ENCODE data around the gene GMNN.
"Not testable (repeated sequence)": the region's sequence is repeated elsewhere in the genome, so short reads cannot be mapped to it uniquely, and the experiment has no call there.

The GMNN gene

GRCh38 chr6:24761193-24761835 is 13.4 kb upstream of the GMNN start:
- no peaks in the 10 kb centered on the region for H3K4me1 ChIP-seq (ENCODE audit: control insufficient read depth, insufficient read depth, low read length, poor library complexity, severe bottlenecking)
- 85 to 88% methylated on average over 15 to 16 of the region's 17 CpGs for WGBS, 2 experiments (ENCODE audit: insufficient coverage in 2 of 2)
- no peaks in the 10 kb centered on the region for H3K36me3 ChIP-seq (ENCODE audit: control insufficient read depth, insufficient read depth, low read length)
- no peak overlapping the region for H3K27ac ChIP-seq (ENCODE audit: low read depth, low read length, severe bottlenecking)
- H3K9me3 ChIP-seq (ENCODE audit: control insufficient read depth, low read length), result no peaks in the 10 kb centered on the region
- no peak overlapping the region for H3K4me3 ChIP-seq (ENCODE audit: extremely low read depth, insufficient read depth, low read length, poor library complexity, severe bottlenecking)

GRCh38 chr6:24761851-24762250 is 12.9 kb upstream of the GMNN start:
- Histone ChIP-seq H3K27ac (ENCODE audit: low read depth, low read length, severe bottlenecking) (no peak overlapping the region), H3K4me3 (ENCODE audit: extremely low read depth, insufficient read depth, low read length, poor library complexity, severe bottlenecking) (no peak overlapping the region), H3K9me3 (ENCODE audit: control insufficient read depth, low read length) (no peaks in the 10 kb centered on the region), H3K36me3 (ENCODE audit: control insufficient read depth, insufficient read depth, low read length) (no peaks in the 10 kb centered on the region), H3K4me1 (ENCODE audit: control insufficient read depth, insufficient read depth, low read length, poor library complexity, severe bottlenecking) (no peaks in the 10 kb centered on the region)

- no peaks in the 10 kb centered on the region for H3K4me1 ChIP-seq (ENCODE audit: control insufficient read depth, insufficient read depth, low read length, poor library complexity, severe bottlenecking)
- no peak overlapping the region for H3K27ac ChIP-seq (ENCODE audit: low read depth, low read length, severe bottlenecking)
- H3K36me3 ChIP-seq (ENCODE audit: control insufficient read depth, insufficient read depth, low read length), result no peaks in the 10 kb centered on the region
- 69 to 80% methylated on average over 1 of the region's 3 CpGs for WGBS, 2 experiments (ENCODE audit: insufficient coverage in 2 of 2)
- no peak overlapping the region for H3K4me3 ChIP-seq (ENCODE audit: extremely low read depth, insufficient read depth, low read length, poor library complexity, severe bottlenecking)
- H3K9me3 ChIP-seq (ENCODE audit: control insufficient read depth, low read length), result no peaks in the 10 kb centered on the region
Measured at GRCh38 chr6:24763578-24763977, 11.2 kb upstream of the GMNN start.

- WGBS, 2 experiments (ENCODE audit: insufficient coverage in 2 of 2), result 93 to 95% methylated on average over 14 to 19 of the region's 20 CpGs
- H3K27ac ChIP-seq (ENCODE audit: low read depth, low read length, severe bottlenecking); H3K4me3 ChIP-seq (ENCODE audit: extremely low read depth, insufficient read depth, low read length, poor library complexity, severe bottlenecking); H3K36me3 ChIP-seq (ENCODE audit: control insufficient read depth, insufficient read depth, low read length); H3K4me1 ChIP-seq (ENCODE audit: control insufficient read depth, insufficient read depth, low read length, poor library complexity, severe bottlenecking); H3K9me3 ChIP-seq (ENCODE audit: control insufficient read depth, low read length): not testable (repeated sequence)
Measured at GRCh38 chr6:24764833-24765828, 9.6 kb upstream of the GMNN start.

- not testable (repeated sequence) for H3K4me1 ChIP-seq (ENCODE audit: control insufficient read depth, insufficient read depth, low read length, poor library complexity, severe bottlenecking); H3K27ac ChIP-seq (ENCODE audit: low read depth, low read length, severe bottlenecking); H3K36me3 ChIP-seq (ENCODE audit: control insufficient read depth, insufficient read depth, low read length); H3K9me3 ChIP-seq (ENCODE audit: control insufficient read depth, low read length); H3K4me3 ChIP-seq (ENCODE audit: extremely low read depth, insufficient read depth, low read length, poor library complexity, severe bottlenecking)
- 94 to 100% methylated on average over 2 to 5 of the region's 26 CpGs for WGBS, 2 experiments (ENCODE audit: insufficient coverage in 2 of 2)
Measured at GRCh38 chr6:24765968-24766367, 8.8 kb upstream of the GMNN start.

GRCh38 chr6:24766680-24767462 is 7.9 kb upstream of the GMNN start:
- no peaks in the 10 kb centered on the region for H3K4me1 ChIP-seq (ENCODE audit: control insufficient read depth, insufficient read depth, low read length, poor library complexity, severe bottlenecking)
- no peaks in the 10 kb centered on the region for H3K9me3 ChIP-seq (ENCODE audit: control insufficient read depth, low read length)
- no peak overlapping the region for H3K4me3 ChIP-seq (ENCODE audit: extremely low read depth, insufficient read depth, low read length, poor library complexity, severe bottlenecking)
- 79 to 82% methylated on average over 3 to 5 of the region's 9 CpGs for WGBS, 2 experiments (ENCODE audit: insufficient coverage in 2 of 2)
- H3K27ac ChIP-seq (ENCODE audit: low read depth, low read length, severe bottlenecking), result no peak overlapping the region
- H3K36me3 ChIP-seq (ENCODE audit: control insufficient read depth, insufficient read depth, low read length), result no peaks in the 10 kb centered on the region

GRCh38 chr6:24768361-24768760 is 6.4 kb upstream of the GMNN start:
- Histone ChIP-seq H3K9me3 (ENCODE audit: control insufficient read depth, low read length) (no peaks in the 10 kb centered on the region), H3K36me3 (ENCODE audit: control insufficient read depth, insufficient read depth, low read length) (no peaks in the 10 kb centered on the region), H3K4me1 (ENCODE audit: control insufficient read depth, insufficient read depth, low read length, poor library complexity, severe bottlenecking) (no peaks in the 10 kb centered on the region), H3K27ac (ENCODE audit: low read depth, low read length, severe bottlenecking) (no peak overlapping the region), H3K4me3 (ENCODE audit: extremely low read depth, insufficient read depth, low read length, poor library complexity, severe bottlenecking) (no peak overlapping the region)
- 83 to 100% methylated on average over 1 of the region's 5 CpGs for WGBS, 2 experiments (ENCODE audit: insufficient coverage in 2 of 2)

GRCh38 chr6:24775520-24776058 is 852 bp downstream of the GMNN start:
- 3 to 7% methylated on average over 17 to 20 of the region's 20 CpGs for WGBS, 2 experiments (ENCODE audit: insufficient coverage in 2 of 2)

GRCh38 chr6:24777227-24777626 is 2.5 kb downstream of the GMNN start:
- Histone ChIP-seq H3K4me1 (ENCODE audit: control insufficient read depth, insufficient read depth, low read length, poor library complexity, severe bottlenecking) (no peaks in the 10 kb centered on the region), H3K36me3 (ENCODE audit: control insufficient read depth, insufficient read depth, low read length) (peaks cover 35% of the 10 kb centered on the region), H3K27ac (ENCODE audit: low read depth, low read length, severe bottlenecking) (no peak overlapping the region), H3K9me3 (ENCODE audit: control insufficient read depth, low read length) (no peaks in the 10 kb centered on the region), H3K4me3 (ENCODE audit: extremely low read depth, insufficient read depth, low read length, poor library complexity, severe bottlenecking) (no peak overlapping the region)
- WGBS, 2 experiments (ENCODE audit: insufficient coverage in 2 of 2), result 100% methylated on average over 1 of the region's 1 CpG; no CpG with 5 or more reads in 1 of the 2 experiments

More at GRCh38 chr6:24775520-24776058, 852 bp downstream of the GMNN start:
- H3K36me3 ChIP-seq (ENCODE audit: control insufficient read depth, insufficient read depth, low read length), result peaks cover 21% of the 10 kb centered on the region
- H3K27ac ChIP-seq (ENCODE audit: low read depth, low read length, severe bottlenecking), result peak overlapping the region; percentile 97
- H3K4me3 ChIP-seq (ENCODE audit: extremely low read depth, insufficient read depth, low read length, poor library complexity, severe bottlenecking), result peak overlapping the region; percentile 90
- H3K4me1 ChIP-seq (ENCODE audit: control insufficient read depth, insufficient read depth, low read length, poor library complexity, severe bottlenecking), result no peaks in the 10 kb centered on the region
- H3K9me3 ChIP-seq (ENCODE audit: control insufficient read depth, low read length), result no peaks in the 10 kb centered on the region

- peaks cover 41% of the 10 kb centered on the region for H3K36me3 ChIP-seq (ENCODE audit: control insufficient read depth, insufficient read depth, low read length)
- WGBS, 2 experiments (ENCODE audit: insufficient coverage in 2 of 2), result 91 to 100% methylated on average over 1 of the region's 1 CpG
- H3K9me3 ChIP-seq (ENCODE audit: control insufficient read depth, low read length), result no peaks in the 10 kb centered on the region
- H3K4me3 ChIP-seq (ENCODE audit: extremely low read depth, insufficient read depth, low read length, poor library complexity, severe bottlenecking), result no peak overlapping the region
- H3K27ac ChIP-seq (ENCODE audit: low read depth, low read length, severe bottlenecking), result no peak overlapping the region
- H3K4me1 ChIP-seq (ENCODE audit: control insufficient read depth, insufficient read depth, low read length, poor library complexity, severe bottlenecking), result no peaks in the 10 kb centered on the region
Measured at GRCh38 chr6:24778121-24778520, 3.4 kb downstream of the GMNN start.

All from mesodermal cell (in vitro differentiated cells).